ENCODE data around the gene TMEM260.
A peak's percentile ranks its signal among the peaks of the same experiment; 100 is the strongest.

TMEM260 gene

GRCh38 chr14:56579345-56580220, at the start of gene TMEM260:
Gene TMEM260 (plus strand): TSS chr14:56579798. CDS start chr14:56579915, 117 bp downstream.
- peak within 1 kb of the TSS; percentile 94 for H3K4me3 ChIP-seq
- peak; percentile 90 for DNase-seq (ENCODE audit: low spot score)
- peak; percentile 73 for TF ChIP-seq CTCF (IDR thresholded peaks at IDR 0.05)
- peak within 1 kb of the TSS; percentile 85 for H3K27ac ChIP-seq

GRCh38 chr14:56532546-56532945, 47.1 kb upstream of the TMEM260 start:
- no peak for DNase-seq (ENCODE audit: low spot score)
- no peak for TF ChIP-seq CTCF (IDR thresholded peaks at IDR 0.05)
- Histone ChIP-seq H3K4me3 (no peak overlapping the region), H3K27ac (no peak overlapping the region)

GRCh38 chr14:56534656-56535055, 44.9 kb upstream of the TMEM260 start:
- H3K27ac ChIP-seq, result no peak overlapping the region
- TF ChIP-seq CTCF (IDR thresholded peaks at IDR 0.05), result no peak

GRCh38 chr14:56539862-56540261, 39.7 kb upstream of the TMEM260 start:
- TF ChIP-seq CTCF (IDR thresholded peaks at IDR 0.05), result no peak
- no peak overlapping the region for H3K4me3 ChIP-seq
- no peak overlapping the region for H3K27ac ChIP-seq
- no peak for DNase-seq (ENCODE audit: low spot score)

More at GRCh38 chr14:56534656-56535055, 44.9 kb upstream of the TMEM260 start:
- no peak overlapping the region for H3K4me3 ChIP-seq
- DNase-seq (ENCODE audit: low spot score), result no peak

- H3K27ac ChIP-seq, result no peak overlapping the region
- no peak for DNase-seq (ENCODE audit: low spot score)
- H3K4me3 ChIP-seq, result no peak overlapping the region
- no peak for TF ChIP-seq CTCF (IDR thresholded peaks at IDR 0.05)
Measured at GRCh38 chr14:56543436-56543835, 36.2 kb upstream of the TMEM260 start.

- TF ChIP-seq CTCF (IDR thresholded peaks at IDR 0.05), result no peak
- Histone ChIP-seq H3K4me3 (no peak overlapping the region), H3K27ac (no peak overlapping the region)
- DNase-seq (ENCODE audit: low spot score), result no peak
Measured at GRCh38 chr14:56549721-56550120, 29.9 kb upstream of the TMEM260 start.

GRCh38 chr14:56552615-56553014, 27.0 kb upstream of the TMEM260 start:
- TF ChIP-seq CTCF (IDR thresholded peaks at IDR 0.05), result no peak
- no peak for DNase-seq (ENCODE audit: low spot score)
- Histone ChIP-seq H3K27ac (no peak overlapping the region), H3K4me3 (no peak overlapping the region)

All from coronary artery (tissue), 2 donors.